Neutrophil (primary cell): ENCODE data around the gene PKN1.
"Not testable (repeated sequence)": the region's sequence is repeated elsewhere in the genome, so short reads cannot be mapped to it uniquely, and the experiment has no call there.

Source experiments
- H3K27ac ChIP-seq: fragments of 200-600 bp; sonication (generic); 2 replicates; pipeline ENCODE4 v1.5.1; 2016; ENCODE audit warnings: mild to moderate bottlenecking, moderate library complexity
- H3K27me3 ChIP-seq: fragments of 200-600 bp; sonication (generic); 2 replicates; pipeline ENCODE4 v1.6.0; 2016; ENCODE audit warnings: mild to moderate bottlenecking
- H3K36me3 ChIP-seq: fragments of 200-600 bp; sonication (generic); 2 replicates; pipeline ENCODE4 v1.5.1; 2017
- H3K4me1 ChIP-seq, 2 experiments: fragments of 200-600 bp in 1 of 2; sonication (generic) in 1 of 2; 1 replicate in 1 of 2; 2 replicates in 1 of 2; pipeline versions ENCODE4 v1.5.1 to v1.6.1; 2013 to 2016; ENCODE audit warnings: low read depth in 1 of 2, low read length in 1 of 2, mild to moderate bottlenecking in 1 of 2, moderate library complexity in 1 of 2; ENCODE audit not compliant: control insufficient read depth in 1 of 2, insufficient read depth in 1 of 2
- H3K4me3 ChIP-seq, 2 experiments: fragments of 200-600 bp in 1 of 2; sonication (generic) in 1 of 2; 1 replicate in 1 of 2; 2 replicates in 1 of 2; pipeline ENCODE4 v1.5.1; 2013 to 2016; ENCODE audit warnings: low read depth in 1 of 2, low read length in 1 of 2, mild to moderate bottlenecking in 1 of 2, moderate library complexity in 1 of 2
- H3K9me3 ChIP-seq: fragments of 200-600 bp; sonication (generic); 2 replicates; pipeline ENCODE4 v1.5.1; 2016
- CTCF ChIP-seq: fragments of 200-600 bp; sonication (generic); IDR thresholded peaks from 2 replicates; pipeline ENCODE4 v1.5.1; 2016; ENCODE audit warnings: antibody characterized with exemption

PKN1 gene

DNA sequence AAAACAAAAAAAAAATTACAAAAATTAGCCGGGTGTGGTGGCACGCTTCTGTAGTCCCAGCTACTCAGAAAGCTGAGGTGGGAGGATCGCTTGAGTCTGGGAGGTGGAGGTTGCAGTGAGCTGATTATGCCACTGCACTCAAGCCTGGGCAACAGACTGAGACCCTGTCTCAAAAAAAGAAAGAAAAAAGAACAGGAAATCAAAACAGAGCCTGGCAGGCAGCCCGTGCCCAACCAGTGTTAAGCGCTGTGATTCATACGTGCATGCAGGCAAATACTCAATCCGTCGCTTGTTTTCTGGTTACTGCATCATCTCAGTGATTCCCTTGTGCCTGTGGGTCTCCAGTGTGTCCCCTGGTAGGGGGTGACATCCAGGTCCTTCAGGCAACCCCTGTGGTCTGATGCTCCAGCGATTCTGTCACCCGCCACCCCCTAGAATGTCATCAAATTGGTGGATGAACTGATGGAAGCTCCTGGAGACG lies 32.1 kb upstream of the PKN1 start:
- Histone ChIP-seq H3K27ac (peak overlapping the region; percentile 59), H3K4me1 (peaks cover 0 to 4% of the 10 kb centered on the region in 2 experiments), H3K36me3 (peaks cover 100% of the 10 kb centered on the region), H3K4me3 (no peak overlapping the region), H3K27me3 (no peaks in the 10 kb centered on the region), H3K9me3 (peaks cover 4% of the 10 kb centered on the region)
- TF ChIP-seq CTCF: no peak

GRCh38 chr19:14401468-14402195 lies 31.5 kb upstream of the PKN1 start:
- H3K4me3 ChIP-seq: no peak overlapping the region
- H3K9me3 ChIP-seq: peaks cover 7% of the 10 kb centered on the region
- peaks cover 100% of the 10 kb centered on the region for H3K36me3 ChIP-seq
- peak overlapping the region; percentile 59 for H3K27ac ChIP-seq
- H3K4me1 ChIP-seq: peaks cover 0 to 8% of the 10 kb centered on the region in 2 experiments
- H3K27me3 ChIP-seq: no peaks in the 10 kb centered on the region
- no peak for TF ChIP-seq CTCF

DNA sequence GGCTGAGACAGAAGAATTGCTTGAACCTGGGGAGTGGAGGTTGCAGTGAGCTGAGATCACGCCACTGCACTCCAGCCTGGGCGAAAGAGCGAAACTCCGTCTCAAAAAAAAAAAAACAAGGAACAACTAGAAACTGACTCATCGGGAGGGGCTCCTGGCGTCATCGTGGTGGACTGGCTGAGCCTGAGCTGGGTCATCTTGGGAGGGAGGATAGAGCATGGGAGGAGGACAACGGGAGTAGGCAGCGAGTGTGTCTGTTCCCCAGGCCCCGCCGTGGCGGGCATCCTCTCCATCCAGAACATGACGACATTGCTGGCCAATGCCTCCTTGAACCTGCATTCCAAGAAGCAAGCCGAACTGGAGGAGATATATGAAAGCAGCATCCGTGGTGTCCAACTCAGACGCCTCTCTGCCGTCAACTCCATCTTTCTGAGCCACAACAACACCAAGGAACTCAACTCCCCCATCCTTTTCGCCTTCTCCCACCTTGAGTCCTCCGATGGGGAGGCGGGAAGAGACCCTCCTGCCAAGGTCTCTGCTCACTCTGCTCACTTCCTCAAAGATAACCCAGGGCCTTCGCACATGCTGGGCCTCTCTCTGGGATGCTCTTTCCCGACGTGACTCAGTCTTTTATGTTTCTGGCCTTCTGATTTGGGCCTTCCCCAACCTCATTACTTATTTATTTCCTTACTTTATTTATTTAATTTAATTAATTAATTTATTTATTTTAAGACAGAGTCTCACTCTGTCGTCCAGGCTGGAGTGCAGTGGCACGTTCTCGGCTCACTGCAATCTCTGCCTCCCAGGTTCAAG lies 30.6 kb upstream of the PKN1 start:
- peaks cover 0 to 8% of the 10 kb centered on the region in 2 experiments for H3K4me1 ChIP-seq
- peaks cover 100% of the 10 kb centered on the region for H3K36me3 ChIP-seq
- no peak for TF ChIP-seq CTCF
- peak overlapping the region; percentile 59 for H3K27ac ChIP-seq
- no peak overlapping the region for H3K4me3 ChIP-seq
- H3K27me3 ChIP-seq: no peaks in the 10 kb centered on the region
- peaks cover 11% of the 10 kb centered on the region for H3K9me3 ChIP-seq

- H3K4me3 ChIP-seq, H3K27me3 ChIP-seq, H3K4me1 ChIP-seq, H3K27ac ChIP-seq: not testable (repeated sequence)
- peaks cover 11% of the 10 kb centered on the region for H3K9me3 ChIP-seq
- peaks cover 100% of the 10 kb centered on the region for H3K36me3 ChIP-seq
These were observed 29.8 kb upstream of the PKN1 start for GRCh38 chr19:14403145-14403930.

- no peaks in the 10 kb centered on the region for H3K27me3 ChIP-seq
- peak overlapping the region; percentile 10 for H3K27ac ChIP-seq
- no peak for TF ChIP-seq CTCF
- H3K36me3 ChIP-seq: peaks cover 100% of the 10 kb centered on the region
- no peak overlapping the region for H3K4me3 ChIP-seq
- peaks cover 11% of the 10 kb centered on the region for H3K9me3 ChIP-seq
- H3K4me1 ChIP-seq: peaks cover 0 to 8% of the 10 kb centered on the region in 2 experiments
These were observed 28.8 kb upstream of the PKN1 start for GRCh38 chr19:14404312-14404711.
